GM12878 (cell line): Measurements from ENCODE around the gene ELAVL2. TPM values are rescaled to one million over a fixed set of nuclear protein-coding genes. Genes with fewer than 3 reads are reported as not detected.
A peak's percentile ranks its signal among the peaks of the same experiment; 100 is the strongest.

ENCODE experiments used
- ATAC-seq: fragments of 200-7000 bp; cut with Tn5 transposase; 3 replicates; pipeline ENCODE4 v1.9.1; 2020; ENCODE audit warnings: mild to moderate bottlenecking, moderate library complexity
- BruUV-seq: library from RNA; stranded (reverse); fragments of 400-500 nt; replicated peaks from 2 replicates; lab custom pipeline; 2021; lab: Mats Ljungman, UMichigan
- CTCF ChIA-PET: fragments of 300-600 bp; sonication (Branson Sonifier 250); formaldehyde crosslinking; extraction: SDS; loops from one replicate; lab custom pipeline; 2021; ENCODE audit warnings: inconsistent platforms; lab: Yijun Ruan, JAX
- POLR2A ChIA-PET: fragments of 350-600 bp; formaldehyde crosslinking; extraction: SDS; loops from one replicate; lab custom pipeline; 2021; ENCODE audit warnings: inconsistent platforms; lab: Charles Lee
- RAD21 ChIA-PET: fragments of 300-600 bp; sonication (Branson Sonifier 250); formaldehyde crosslinking; loops from one replicate; lab custom pipeline; 2023; ENCODE audit warnings: antibody characterized with exemption; ENCODE audit not compliant: unreplicated experiment; lab: Charles Lee
- SMC1A ChIA-PET: fragments of 300-600 bp; sonication (Branson Sonifier 250); formaldehyde crosslinking; loops from one replicate; lab custom pipeline; 2023; ENCODE audit not compliant: unreplicated experiment, uncharacterized antibody; lab: Charles Lee
- DNase-seq: peaks from one replicate; pipeline ENCODE4 v3.0.0-alpha.2; 2011; ENCODE audit warnings: low read depth, low spot score
- FAIRE-seq: peaks from 3 replicates; lab custom pipeline; 2011; peaks lifted over from hg19 to GRCh38; lab: Jason Lieb, UNC
- H2AFZ ChIP-seq: 2 replicates; pipeline ENCODE4 v1.6.0; 2011; ENCODE audit warnings: low read depth, low read length, control low read depth; ENCODE audit not compliant: control insufficient read depth
- H3K27ac ChIP-seq: 2 replicates; pipeline ENCODE4 v1.5.1; 2011; ENCODE audit warnings: control low read depth; ENCODE audit not compliant: control insufficient read depth, insufficient read depth
- H3K27me3 ChIP-seq, 2 experiments: replicated peaks in 1 of 2; 2 replicates each; pipeline versions ENCODE4 v1.6.0 to v1.6.1; 2011; ENCODE audit warnings: low read length in 1 of 2; ENCODE audit not compliant: control insufficient read depth in 2 of 2, insufficient read depth in 2 of 2
- H3K36me3 ChIP-seq, 2 experiments: 2 replicates each; pipeline ENCODE4 v1.5.1; 2011; ENCODE audit warnings: low read length in 1 of 2; ENCODE audit not compliant: control insufficient read depth in 2 of 2, insufficient read depth in 2 of 2
- H3K4me1 ChIP-seq: 2 replicates; pipeline ENCODE4 v1.6.1; 2011; ENCODE audit warnings: mild to moderate bottlenecking, low read length, moderate library complexity, mixed read lengths; ENCODE audit not compliant: control insufficient read depth, insufficient read depth
- H3K4me2 ChIP-seq: 2 replicates; pipeline ENCODE4 v1.6.0; 2011; ENCODE audit warnings: control low read depth; ENCODE audit not compliant: control insufficient read depth, insufficient read depth
- H3K4me3 ChIP-seq: fragments of 200-600 bp; sonication (generic); 2 replicates; pipeline ENCODE4 v1.5.1; 2016
- H3K79me2 ChIP-seq: 2 replicates; pipeline ENCODE4 v1.6.0; 2011; ENCODE audit warnings: low read length; ENCODE audit not compliant: control insufficient read depth, insufficient read depth
- H3K9ac ChIP-seq: 2 replicates; pipeline ENCODE4 v1.8.0; 2011; ENCODE audit warnings: low read length, control low read depth, mixed read lengths; ENCODE audit not compliant: control insufficient read depth, insufficient read depth
- H3K9me3 ChIP-seq: replicated peaks from 3 replicates; pipeline ENCODE4 v1.5.1; 2011; ENCODE audit warnings: mild to moderate bottlenecking, low read length; ENCODE audit not compliant: control insufficient read depth, insufficient read depth
- H4K20me1 ChIP-seq: 2 replicates; pipeline ENCODE4 v1.6.0; 2011; ENCODE audit not compliant: control insufficient read depth, insufficient read depth
- BHLHE40 ChIP-seq, 2 experiments: fragments of 450-650 bp in 1 of 2; IDR thresholded peaks; 2 replicates each; pipeline ENCODE4 v1.6.1; 2011 to 2017; ENCODE audit warnings: low read depth in 2 of 2, borderline replicate concordance in 1 of 2, improper control_type of control experiment in 1 of 2, low read length in 1 of 2, mild to moderate bottlenecking in 1 of 2
- BMI1 ChIP-seq: fragments of 450-650 bp; IDR thresholded peaks from 2 replicates; pipeline ENCODE4 v1.6.1; 2016; ENCODE audit warnings: mild to moderate bottlenecking, moderate library complexity, borderline replicate concordance
- CHD1 ChIP-seq: IDR thresholded peaks from 2 replicates; pipeline ENCODE4 v1.6.1; 2012; ENCODE audit warnings: low read depth, low read length, improper control_type of control experiment
- CHD2 ChIP-seq: IDR thresholded peaks from 2 replicates; pipeline ENCODE4 v1.6.1; 2011; ENCODE audit warnings: low read depth, low read length, improper control_type of control experiment, borderline replicate concordance
- E2F4 ChIP-seq: IDR thresholded peaks from 2 replicates; pipeline ENCODE4 v1.6.1; 2012; ENCODE audit warnings: low read depth, low read length, improper control_type of control experiment
- FOS ChIP-seq: IDR thresholded peaks from 3 replicates; pipeline ENCODE4 v1.6.1; 2011; ENCODE audit warnings: borderline replicate concordance; ENCODE audit not compliant: insufficient read length; ENCODE audit errors: extremely low read depth
- KDM1A ChIP-seq: fragments of 200-600 bp; sonication (generic); IDR thresholded peaks from 2 replicates; pipeline ENCODE4 v1.6.1; 2016; ENCODE audit warnings: borderline replicate concordance
- MYB ChIP-seq: fragments of 150-350 bp; IDR thresholded peaks from 2 replicates; pipeline ENCODE4 v1.6.1; 2014; ENCODE audit warnings: mild to moderate bottlenecking, low read depth, low read length, borderline replicate concordance
- NFXL1 ChIP-seq: fragments of 450-650 bp; IDR thresholded peaks from 2 replicates; pipeline ENCODE4 v1.6.1; 2017; ENCODE audit warnings: antibody characterized with exemption, mild to moderate bottlenecking, borderline replicate concordance
- NRF1 ChIP-seq: conservative IDR thresholded peaks from 2 replicates; pipeline ENCODE4 v1.6.1; 2011; ENCODE audit warnings: mild to moderate bottlenecking, low read depth, low read length, improper control_type of control experiment
- RELB ChIP-seq: fragments of 450-650 bp; IDR thresholded peaks from 2 replicates; pipeline ENCODE4 v1.6.1; 2017; ENCODE audit warnings: low read depth, mild to moderate bottlenecking, moderate library complexity
- SUPT20H ChIP-seq: IDR thresholded peaks from 2 replicates; pipeline ENCODE4 v1.6.1; 2011; ENCODE audit warnings: low read depth, mild to moderate bottlenecking, low read length, moderate library complexity, borderline replicate concordance; ENCODE audit not compliant: control insufficient read depth
- WGBS: methylation state at CpG from one replicate; pipeline ENCODE4 v1.1.6; 2016; ENCODE audit warnings: low lambda C conversion rate; ENCODE audit not compliant: insufficient replicate concordance, insufficient coverage; ENCODE audit errors: missing lambda C conversion rate; 5-methylcytosine and 5-hydroxymethylcytosine counted together
- in situ Hi-C: fragments of 300-500 bp; cut with MboI; formaldehyde crosslinking; loops from 9 replicates; pipeline ENCODE4 v1.14.3; 2018; ENCODE audit warnings: mixed read lengths
- intact Hi-C: fragments of 100-400 bp; cut with micrococcal nuclease; formaldehyde crosslinking; loops from one replicate; pipeline ENCODE4 v1.14.2; 2022; ENCODE audit not compliant: unreplicated experiment
- polyA plus RNA-seq, 11 experiments: library from polyadenylated mRNA; depleted of rRNA in 4 of 11; unstranded in 6 of 11; stranded (reverse) in 5 of 11; fragments of >200 nt; fragmentation: Nextera tagmentation in 4 of 11; fragmentation: Illumina TruSeq in 1 of 11; extraction: Ambion mirVana in 4 of 11; extraction: Trizol in 1 of 11; gene quantifications; 1 replicate in 1 of 11; 2 replicates in 10 of 11; pipeline versions ENCODE4 v1.2.1 to v1.2.3, GENCODE V29; 2011 to 2016; ENCODE audit warnings: inconsistent platforms in 2 of 11, missing spikeins in 2 of 11, low read depth in 1 of 11
- total RNA-seq, 4 experiments: library from RNA; depleted of rRNA in 3 of 4; stranded (reverse); fragments of >200 nt in 3 of 4; fragmentation: Illumina TruSeq in 1 of 4; extraction: Trizol in 1 of 4; gene quantifications; 2 replicates each; pipeline versions ENCODE4 v1.2.1 to v1.2.3, GENCODE V29; 2013 to 2021

Gene ELAVL2
- total and polyA plus RNA-seq, 10 of the 15 experiments (the other 5 are each of a cell fraction or from before 2014, with no cell fraction given) = 0.24 to 2.6 (median 0.76) TPM

- POLR2A ChIA-PET = no interaction called here
- Histone ChIP-seq H3K4me3 (no peak overlapping the region), H3K9ac (no peak overlapping the region), H3K36me3 (no peaks in the 10 kb centered on the region), H3K9me3 (no peaks in the 10 kb centered on the region), H3K4me2 (no peak overlapping the region), H3K27me3 (no peaks in the 10 kb centered on the region), H4K20me1 (no peaks in the 10 kb centered on the region), H3K79me2 (no peaks in the 10 kb centered on the region), H2AFZ (no peak overlapping the region), H3K4me1 (no peaks in the 10 kb centered on the region), H3K27ac (no peak overlapping the region)
- RAD21 ChIA-PET = interaction anchor here (0.5 to 1.1 kb wide), 2 partner anchors 50 to 834 kb away, joined by 3 read pairs; no protein-coding TSS in a partner anchor
- FAIRE-seq (no peak), ATAC-seq (peak; percentile 4; the same call in 1 of the 3 replicates), DNase-seq (no peak)
- 28% methylated on average over 5 of the region's 5 CpGs for WGBS
- no TSS peak for BruUV-seq
- in situ Hi-C loops = no loop called here
- SMC1A ChIA-PET = interaction anchor here (0.6 to 2.2 kb wide), 7 partner anchors 12 to 98 kb away, joined by 3 to 8 read pairs (median 4); no protein-coding TSS in a partner anchor
- TF ChIP-seq BMI1 = no peak
- no peak for TF ChIP-seq FOS
- TF ChIP-seq KDM1A = no peak
- no peak for TF ChIP-seq SUPT20H
- TF ChIP-seq CHD2 = no peak
- no peak for TF ChIP-seq NFXL1
- TF ChIP-seq E2F4 = no peak
- no peak for TF ChIP-seq RELB
- TF ChIP-seq BHLHE40 (IDR thresholded peaks at IDR 0.05; ENCODE audit: borderline replicate concordance in 1 of 2, low read depth in 2 of 2, low read length in 1 of 2) = no peak
- no peak for TF ChIP-seq CHD1
- no peak for TF ChIP-seq NRF1
- no peak for TF ChIP-seq MYB
- intact Hi-C loops = no loop called here
- CTCF ChIA-PET = no interaction called here
These were observed 78.7 kb downstream of the ELAVL2 start for GRCh38 chr9:23747088-23748075.
